GM18526 (cell line): ENCODE measurements around the gene ASIC2.

Experiments
- POLR2A ChIP-seq: IDR thresholded peaks from 3 replicates; pipeline ENCODE4 v1.6.1; 2011; ENCODE audit not compliant: insufficient read length; ENCODE audit errors: extremely low read depth

The ASIC2 gene

GRCh38 chr17:33166472-33166871, 126.6 kb downstream of the ASIC2 start:
- no peak for TF ChIP-seq POLR2A

GRCh38 chr17:33164169-33164881, 128.8 kb downstream of the ASIC2 start:
- TF ChIP-seq POLR2A: no peak

DNA sequence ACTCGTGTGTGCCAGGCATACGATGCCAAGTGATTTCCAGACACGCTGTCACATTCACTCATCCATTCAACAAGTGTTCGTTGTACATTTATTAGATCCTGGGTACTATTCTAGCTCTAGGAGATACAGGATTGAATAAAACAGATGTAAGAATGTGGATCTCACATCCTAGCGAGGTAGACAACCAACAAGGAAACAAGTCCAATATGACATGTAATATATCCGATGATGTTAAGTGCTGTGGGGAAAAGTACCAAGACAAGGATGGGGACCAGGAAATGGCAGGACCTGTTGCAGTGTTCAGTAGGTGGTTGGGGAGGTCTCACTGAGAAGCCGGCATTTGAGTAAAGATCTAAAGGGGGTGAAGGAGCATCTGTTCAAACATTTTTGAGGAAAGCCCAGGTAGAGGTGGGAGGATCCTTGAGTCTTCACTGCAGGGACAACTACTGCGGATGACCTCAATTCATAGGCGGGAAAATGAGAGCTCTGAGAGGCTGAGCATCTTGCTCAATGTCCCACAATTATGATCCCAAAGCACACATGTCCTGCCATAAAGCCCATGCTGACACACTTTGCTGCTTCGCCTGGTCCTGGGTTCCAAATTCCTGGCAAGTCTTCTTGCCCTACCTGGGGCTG, 129.4 kb downstream of the ASIC2 start:
- TF ChIP-seq POLR2A: no peak

GRCh38 chr17:33154869-33155455, 138.1 kb downstream of the ASIC2 start:
- no peak for TF ChIP-seq POLR2A

- TF ChIP-seq POLR2A: no peak
Observed at GRCh38 chr17:33152783-33153182, 140.3 kb downstream of the ASIC2 start.

- TF ChIP-seq POLR2A: no peak
Observed at GRCh38 chr17:33151565-33151964, 141.5 kb downstream of the ASIC2 start.

GRCh38 chr17:33145941-33146340, 147.2 kb downstream of the ASIC2 start:
- no peak for TF ChIP-seq POLR2A

DNA sequence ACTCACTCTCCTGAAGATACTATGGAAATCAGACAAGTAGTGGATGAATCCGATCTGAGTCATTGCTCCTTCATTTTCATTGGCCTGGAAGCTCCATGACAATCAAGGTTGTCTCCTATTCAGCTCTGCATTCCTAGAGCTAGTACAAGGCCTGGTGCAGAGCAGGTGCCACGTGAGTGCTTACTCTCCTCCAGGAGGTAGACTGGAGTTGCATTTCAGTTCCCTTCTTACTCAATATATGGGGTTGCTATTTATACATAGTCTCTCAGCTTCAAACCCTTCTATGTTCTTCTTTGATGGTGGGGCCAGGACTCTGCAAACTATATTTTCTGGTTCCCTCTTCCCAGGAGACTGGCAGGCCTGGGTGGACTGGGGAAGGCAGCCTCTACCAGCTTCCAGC, 148.3 kb downstream of the ASIC2 start:
- no peak for TF ChIP-seq POLR2A

DNA sequence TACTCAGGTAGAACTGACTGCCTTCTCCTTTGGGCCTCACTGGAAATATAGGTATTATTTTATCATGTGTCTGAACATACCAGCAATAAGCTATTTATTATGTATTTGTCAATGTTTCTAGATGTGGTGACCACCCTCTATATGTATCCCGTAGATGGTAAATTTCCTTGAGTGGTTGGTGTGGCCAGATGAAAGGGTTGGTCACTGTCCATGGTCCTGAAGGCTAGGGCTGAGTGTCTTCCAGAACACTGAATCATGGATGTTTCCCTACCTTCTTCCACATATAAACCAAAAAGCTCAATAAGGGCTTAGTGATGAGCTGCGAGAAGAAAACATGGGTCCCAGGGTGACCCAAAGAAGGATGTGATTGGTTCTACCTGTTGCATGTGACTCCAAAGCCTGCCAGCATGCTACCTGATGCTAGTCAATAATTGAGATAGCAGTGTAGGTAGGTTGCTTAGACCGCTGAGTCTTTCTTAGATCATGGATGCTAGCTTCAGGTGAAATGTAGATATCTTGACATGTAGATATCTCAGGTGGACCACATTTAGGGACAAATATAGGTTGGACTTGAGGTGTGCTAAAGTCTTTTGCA, 150.3 kb downstream of the ASIC2 start:
- TF ChIP-seq POLR2A: no peak

- no peak for TF ChIP-seq POLR2A
Observed at GRCh38 chr17:33140413-33141099, 152.5 kb downstream of the ASIC2 start.

DNA sequence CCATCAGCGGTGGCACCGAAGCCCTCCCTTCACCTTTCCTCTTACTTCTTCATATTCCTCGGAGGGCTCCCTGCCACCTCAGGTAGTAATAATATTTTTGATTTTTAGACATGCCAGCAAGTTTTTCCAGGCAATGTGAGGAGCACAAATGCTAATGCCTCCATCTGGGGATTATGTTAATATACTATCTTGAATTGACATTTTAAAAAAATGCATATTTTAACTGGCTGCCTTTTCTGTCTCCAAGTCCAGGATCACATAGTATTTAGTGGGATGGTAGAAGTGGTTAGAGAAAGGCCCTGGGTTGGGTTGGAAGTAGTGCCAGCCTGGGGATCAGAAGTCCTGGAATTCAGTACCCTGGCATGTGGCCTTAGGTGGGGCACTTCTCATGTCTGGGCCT, 154.5 kb downstream of the ASIC2 start:
- TF ChIP-seq POLR2A: no peak

GRCh38 chr17:33137426-33137825, 155.7 kb downstream of the ASIC2 start:
- no peak for TF ChIP-seq POLR2A

GRCh38 chr17:33135691-33136090, 157.4 kb downstream of the ASIC2 start:
- TF ChIP-seq POLR2A: no peak

DNA sequence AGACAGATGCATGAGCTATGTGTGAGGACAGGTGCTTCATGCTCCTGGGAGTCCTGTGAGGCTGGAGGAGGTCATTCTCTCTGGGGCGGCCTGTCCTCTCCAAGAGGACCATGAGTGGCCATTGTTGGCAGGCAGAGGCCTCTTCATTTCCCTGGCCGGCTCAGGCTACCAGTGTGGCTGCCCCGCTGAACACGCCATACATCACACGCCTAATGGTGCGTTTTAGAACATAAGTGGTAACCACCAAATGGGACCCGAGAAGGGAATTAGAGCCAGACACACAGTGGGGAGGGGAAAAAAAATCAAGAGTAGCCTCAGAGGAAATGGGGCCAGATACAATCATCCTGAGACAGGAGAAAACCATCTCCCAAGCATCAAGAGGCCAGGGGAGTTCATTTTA, 161.5 kb downstream of the ASIC2 start:
- TF ChIP-seq POLR2A: no peak

DNA sequence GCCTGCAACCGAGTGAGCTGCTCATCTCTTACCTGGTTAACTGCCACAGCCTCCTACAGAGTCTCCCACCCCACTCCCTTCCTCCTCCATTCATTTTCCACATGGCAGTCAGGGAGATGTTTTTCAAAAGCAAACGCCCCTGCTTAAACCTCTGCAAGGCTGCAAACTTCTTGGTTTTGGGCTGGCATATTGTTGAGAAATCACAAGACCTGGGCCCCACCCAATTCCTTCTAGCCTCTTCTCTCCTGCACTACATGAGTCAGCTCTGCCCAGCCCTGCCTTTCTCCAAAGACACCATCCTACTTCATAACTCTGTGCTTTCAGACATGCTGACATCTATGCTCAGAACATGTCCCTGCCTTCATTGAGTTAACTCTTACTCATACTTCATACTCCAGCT, 165.4 kb downstream of the ASIC2 start:
- no peak for TF ChIP-seq POLR2A
